SKM-1 treated with dmso at 0.1 percent for 144 hours (cell line): Measurements from ENCODE around the gene FKBP7.
A peak's percentile ranks its signal among the peaks of the same experiment; 100 is the strongest.
"Not testable (repeated sequence)": the region's sequence is repeated elsewhere in the genome, so short reads cannot be mapped to it uniquely, and the experiment has no call there.

Experiments used
- DNase-seq: peaks from one replicate; lab custom pipeline; 2025; ENCODE audit not compliant: unreplicated experiment; lab: John Stamatoyannopoulos, UW

Gene FKBP7

GRCh38 chr2:178478439-178479274 is at the start of gene FKBP7:
TSS of gene FKBP7 (minus strand) at chr2:178478600. CDS start at chr2:178478499, 101 bp downstream.
- peak; percentile 71 for DNase-seq

GRCh38 chr2:178527592-178527991 is 49.2 kb upstream of the FKBP7 start:
- no peak for DNase-seq

DNA sequence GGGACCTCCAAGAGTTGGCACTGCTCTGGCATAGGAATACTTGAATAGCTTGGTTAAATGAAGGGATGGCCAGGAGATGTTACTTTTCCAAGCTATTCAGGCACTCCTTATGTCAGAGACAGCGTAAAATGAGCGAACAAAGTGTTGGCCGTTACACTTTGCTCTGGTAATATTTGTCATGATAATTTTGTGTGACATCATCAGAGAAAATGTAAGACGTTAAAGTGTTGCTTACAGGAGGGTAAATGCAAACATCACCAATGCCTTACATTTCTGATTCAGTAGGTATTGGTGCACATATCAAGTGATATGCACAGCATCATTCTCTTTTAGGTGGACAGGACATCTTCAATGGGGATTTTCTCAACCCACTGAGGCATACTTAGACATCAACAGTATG is 47.9 kb upstream of the FKBP7 start:
- no peak for DNase-seq

DNA sequence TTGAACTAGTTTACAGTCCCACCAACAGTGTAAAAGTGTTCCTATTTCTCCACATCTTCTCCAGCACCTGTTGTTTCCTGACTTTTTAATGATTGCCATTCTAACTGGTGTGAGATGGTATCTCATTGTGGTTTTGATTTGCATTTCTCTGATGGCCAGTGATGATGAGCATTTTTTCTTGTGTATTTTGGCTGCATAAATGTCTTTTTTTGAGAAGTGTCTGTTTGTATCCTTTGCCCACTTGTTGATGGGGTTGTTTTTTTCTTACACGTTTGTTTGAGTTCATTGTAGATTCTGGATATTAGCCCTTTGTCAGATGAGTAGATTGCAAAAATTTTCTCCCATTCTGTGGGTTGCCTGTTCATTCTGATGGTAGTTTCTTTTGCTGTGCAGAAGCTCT is 47.1 kb upstream of the FKBP7 start:
- not testable (repeated sequence) for DNase-seq

- DNase-seq, result not testable (repeated sequence)
Measured at GRCh38 chr2:178525010-178525409, 46.6 kb upstream of the FKBP7 start.

- DNase-seq, result no peak
Measured at GRCh38 chr2:178523596-178524134, 45.3 kb upstream of the FKBP7 start.

- DNase-seq, result peak; percentile 83
Measured at GRCh38 chr2:178522950-178523595, 44.7 kb upstream of the FKBP7 start.

DNA sequence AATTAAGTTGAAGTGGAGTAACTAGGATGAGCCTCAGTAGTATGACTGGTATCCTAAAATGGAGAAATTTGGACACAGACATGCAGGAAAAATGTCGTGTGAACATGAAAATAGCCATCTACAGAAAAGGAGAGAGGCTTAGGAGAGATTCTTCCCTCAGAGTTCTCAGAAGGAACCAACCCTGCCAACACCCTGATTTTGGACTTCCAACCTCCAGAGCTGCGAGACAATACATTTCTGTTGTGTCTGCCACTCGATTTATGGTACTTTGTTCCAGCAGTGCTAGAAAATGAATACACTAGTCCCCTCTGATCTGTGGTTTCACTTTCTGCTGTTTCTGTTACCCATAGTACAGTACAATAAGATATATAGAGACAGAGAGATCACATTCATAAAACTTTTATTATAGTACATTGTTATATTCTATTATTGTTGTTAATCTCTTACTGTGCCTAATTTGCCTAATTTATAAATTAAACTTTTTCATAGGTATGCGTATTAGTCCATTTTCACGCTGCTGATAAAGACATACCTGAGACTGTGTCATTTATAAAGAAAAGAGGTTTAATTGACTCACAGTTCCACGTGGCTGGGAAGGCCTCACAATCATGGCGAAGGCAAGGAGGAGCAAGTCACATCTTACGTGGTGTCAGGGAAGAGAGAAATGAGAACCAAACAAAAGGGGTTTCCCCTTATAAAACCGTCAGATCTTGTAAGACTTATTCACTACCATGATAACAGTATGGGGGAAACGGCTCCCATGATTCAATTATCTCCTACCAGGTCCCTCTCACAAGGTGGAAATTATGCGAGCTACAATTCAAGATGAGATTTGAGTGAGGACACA is 43.1 kb upstream of the FKBP7 start:
- no peak for DNase-seq

DNA sequence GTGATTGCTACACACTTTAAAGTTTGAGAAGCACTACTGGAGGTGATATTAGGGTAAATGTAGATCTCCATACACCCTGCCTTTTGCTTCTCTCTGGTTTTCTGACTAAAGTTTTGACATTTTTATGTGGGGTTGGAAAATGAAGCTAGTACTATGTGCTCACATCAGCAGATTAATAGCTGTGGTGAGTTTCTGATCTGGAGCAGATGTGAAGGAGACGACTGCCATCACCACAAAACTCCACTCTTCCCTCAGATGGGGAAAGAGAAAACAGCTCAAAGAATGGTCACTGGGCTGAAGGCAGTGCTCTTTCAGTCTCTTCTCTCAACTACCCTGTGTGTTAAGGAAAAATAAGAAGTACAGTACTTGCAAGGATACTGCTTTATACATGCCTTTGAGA is 39.1 kb upstream of the FKBP7 start:
- DNase-seq, result no peak

- DNase-seq, result no peak
Measured at GRCh38 chr2:178514664-178515063, 36.3 kb upstream of the FKBP7 start.

- no peak for DNase-seq
Measured at GRCh38 chr2:178513876-178514275, 35.5 kb upstream of the FKBP7 start.

DNA sequence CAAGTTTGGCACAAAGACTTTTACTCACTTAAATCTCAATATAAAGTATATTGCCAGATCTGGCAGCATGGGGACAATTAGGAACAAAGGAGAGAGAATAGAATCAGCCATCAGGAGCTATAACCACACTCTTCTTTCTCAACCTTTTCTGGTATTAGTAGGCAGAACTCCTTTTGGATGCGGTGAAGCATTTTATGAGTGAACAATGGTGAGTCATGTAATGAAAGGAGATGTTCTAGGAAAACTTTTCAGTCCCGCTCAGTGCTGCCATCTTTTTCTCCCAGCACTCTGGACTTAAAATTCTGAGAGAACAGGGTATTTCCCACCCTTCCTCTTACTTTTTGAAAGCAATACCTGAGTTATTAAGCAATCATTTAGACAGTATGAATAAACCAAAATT is 34.1 kb upstream of the FKBP7 start:
- no peak for DNase-seq

- no peak for DNase-seq
Measured at GRCh38 chr2:178510384-178510783, 32.0 kb upstream of the FKBP7 start.

DNA sequence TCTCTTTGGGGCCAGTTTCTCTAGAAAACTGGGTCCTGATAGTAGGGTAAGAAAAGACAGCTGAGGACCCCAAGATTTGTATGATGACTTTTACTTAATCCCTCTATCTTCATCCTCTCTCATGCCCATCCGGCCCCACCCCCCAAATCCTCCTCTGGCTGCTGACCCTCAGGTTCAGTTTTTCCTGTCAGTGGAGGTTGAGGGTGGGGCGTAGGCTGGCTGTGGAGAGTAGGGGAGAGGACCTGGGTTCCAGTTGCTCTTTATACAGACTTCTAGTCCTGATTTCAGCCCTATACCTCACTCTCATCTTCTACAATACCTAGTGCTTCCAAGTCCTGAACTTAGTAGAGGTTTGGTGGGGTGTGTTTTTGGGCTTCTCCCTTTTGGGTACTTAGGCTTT is 30.2 kb upstream of the FKBP7 start:
- no peak for DNase-seq

GRCh38 chr2:178506949-178507348 is 28.5 kb upstream of the FKBP7 start:
- DNase-seq, result no peak

GRCh38 chr2:178506524-178506923 is 28.1 kb upstream of the FKBP7 start:
- DNase-seq, result no peak

DNA sequence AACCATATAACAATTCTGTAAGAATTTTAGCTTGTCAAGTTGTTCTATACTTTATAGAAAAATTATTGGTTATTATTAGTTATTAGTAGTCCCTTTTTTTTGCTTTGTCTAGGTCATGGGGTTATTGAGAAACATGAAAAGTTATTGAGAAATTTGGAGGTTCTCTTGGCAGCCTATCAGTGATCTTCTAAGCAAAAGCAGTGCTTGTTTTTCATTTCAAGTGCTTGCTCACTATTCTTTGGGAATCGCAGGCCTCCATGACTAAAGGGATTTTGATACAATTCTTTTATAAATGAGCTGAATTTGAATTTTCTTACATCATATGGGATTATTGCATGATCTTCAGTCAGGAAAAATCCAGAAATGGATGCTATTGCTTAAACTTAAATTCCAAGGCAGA is 27.7 kb upstream of the FKBP7 start:
- DNase-seq, result no peak

GRCh38 chr2:178502751-178503150 is 24.4 kb upstream of the FKBP7 start:
- DNase-seq, result no peak

DNA sequence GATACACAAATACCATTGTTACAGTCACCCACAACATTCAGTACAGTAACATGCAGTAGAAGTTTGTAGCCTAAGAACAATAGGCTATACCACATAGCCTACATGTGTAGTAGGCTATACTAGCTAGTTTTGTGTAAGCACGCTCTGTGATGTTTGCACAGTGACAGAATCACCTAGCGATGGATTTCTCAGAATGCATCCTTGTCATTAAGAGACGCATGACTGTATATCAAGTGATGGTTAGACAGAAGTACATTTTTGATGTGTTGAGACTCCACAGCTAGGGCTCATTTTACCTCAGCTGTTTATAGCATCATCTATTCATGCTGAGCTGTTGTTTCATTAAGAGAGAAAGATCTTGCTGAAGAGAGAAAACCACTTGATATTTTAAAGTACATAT is 21.2 kb upstream of the FKBP7 start:
- no peak for DNase-seq

DNA sequence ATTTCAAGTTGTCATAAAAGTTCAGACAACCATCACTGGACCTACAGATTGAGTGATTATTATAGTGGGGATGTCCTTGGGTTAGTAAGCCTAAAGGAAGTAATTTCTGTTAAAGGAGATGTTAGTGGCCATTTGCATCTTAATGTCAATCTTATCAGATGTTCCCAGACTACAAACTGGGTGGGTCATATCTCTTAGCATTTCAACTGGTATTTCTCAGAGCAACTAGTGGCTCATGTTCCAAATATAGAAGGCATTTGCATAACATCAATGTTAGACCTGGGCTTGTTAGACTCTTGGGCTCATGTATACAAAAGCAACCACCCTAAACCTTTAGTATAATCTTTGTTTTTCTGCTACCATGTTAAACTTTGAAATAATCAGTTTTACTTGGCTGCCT is 19.7 kb upstream of the FKBP7 start:
- DNase-seq, result no peak

- no peak for DNase-seq
Measured at GRCh38 chr2:178496049-178496448, 17.6 kb upstream of the FKBP7 start.
